SU-DHL-6 (cell line): ENCODE results near the gene SCUBE1.

Source experiments
- H2AFZ ChIP-seq: fragments of 200-600 bp; sonication (generic); 2 replicates; pipeline ENCODE4 v1.6.1; 2014; ENCODE audit warnings: low read depth, mild to moderate bottlenecking, moderate library complexity, mixed read lengths, antibody characterized with exemption, low read length; ENCODE audit not compliant: severe bottlenecking
- H3F3A ChIP-seq: fragments of 200-600 bp; shearing (Covaris generic); 2 replicates; pipeline ENCODE4 v1.6.0; 2016; ENCODE audit warnings: antibody characterized with exemption, mild to moderate bottlenecking; ENCODE audit not compliant: insufficient read depth
- H3K27ac ChIP-seq: fragments of 200-600 bp; sonication (generic); 2 replicates; pipeline ENCODE4 v1.5.1; 2016; ENCODE audit warnings: low read depth, mild to moderate bottlenecking, low read length, moderate library complexity, mixed read lengths
- H3K27me3 ChIP-seq: fragments of 200-600 bp; sonication (generic), shearing (Covaris generic); 2 replicates; pipeline ENCODE4 v1.6.0; 2014; ENCODE audit warnings: mild to moderate bottlenecking, low read length
- H3K36me3 ChIP-seq: fragments of 200-600 bp; sonication (generic); 2 replicates; pipeline ENCODE4 v1.6.1; 2014; ENCODE audit warnings: mild to moderate bottlenecking, low read length, mixed read lengths
- H3K4me2 ChIP-seq: fragments of 300-600, 200-600 bp; shearing (Covaris generic), sonication (generic); 2 replicates; pipeline ENCODE4 v1.6.0; 2014; ENCODE audit warnings: low read length, low read depth, mild to moderate bottlenecking; ENCODE audit not compliant: poor library complexity, severe bottlenecking
- H3K4me3 ChIP-seq: fragments of 200-600 bp; sonication (generic); 2 replicates; pipeline ENCODE4 v1.5.1; 2014; ENCODE audit warnings: antibody characterized with exemption, low read length, mild to moderate bottlenecking, mixed read lengths; ENCODE audit not compliant: insufficient read depth, poor library complexity, severe bottlenecking
- H3K79me2 ChIP-seq: fragments of 200-600 bp; sonication (generic); 2 replicates; pipeline ENCODE4 v1.6.1; 2014; ENCODE audit warnings: mild to moderate bottlenecking, low read length, moderate library complexity; ENCODE audit not compliant: insufficient read depth
- H3K9ac ChIP-seq: fragments of 200-600 bp; sonication (generic); 2 replicates; pipeline ENCODE4 v1.7.0; 2014; ENCODE audit warnings: mild to moderate bottlenecking, low read length
- H3K9me2 ChIP-seq: fragments of 200-600 bp; sonication (generic); replicated peaks from 2 replicates; pipeline ENCODE4 v1.6.1; 2014; ENCODE audit warnings: low read length; ENCODE audit not compliant: insufficient read depth
- H3K9me3 ChIP-seq: fragments of 200-600 bp; sonication (generic); 2 replicates; pipeline ENCODE4 v1.6.1; 2014; ENCODE audit warnings: low read length, mixed read lengths; ENCODE audit not compliant: insufficient read depth
- H4K20me1 ChIP-seq: fragments of 200-600 bp; sonication (generic); 2 replicates; pipeline ENCODE4 v1.6.1; 2014; ENCODE audit warnings: low read depth, mild to moderate bottlenecking, antibody characterized with exemption, low read length, moderate library complexity, mixed read lengths
- EZH2phosphoT487 ChIP-seq: fragments of 200-600 bp; sonication (generic), shearing (Covaris generic); conservative IDR thresholded peaks from 2 replicates; pipeline ENCODE4 v1.6.1; 2018; ENCODE audit warnings: mild to moderate bottlenecking, antibody characterized with exemption, low read length, moderate library complexity, mixed read lengths
- TF ChIP-seq, protein P1 (sequence below): fragments of 200-600 bp; sonication (generic); IDR thresholded peaks from one replicate; pipeline ENCODE4 v1.5.1; 2017; ENCODE audit warnings: antibody characterized with exemption, mild to moderate bottlenecking, low read length, moderate library complexity; ENCODE audit not compliant: insufficient read depth, poor library complexity, severe bottlenecking

Gene SCUBE1

DNA sequence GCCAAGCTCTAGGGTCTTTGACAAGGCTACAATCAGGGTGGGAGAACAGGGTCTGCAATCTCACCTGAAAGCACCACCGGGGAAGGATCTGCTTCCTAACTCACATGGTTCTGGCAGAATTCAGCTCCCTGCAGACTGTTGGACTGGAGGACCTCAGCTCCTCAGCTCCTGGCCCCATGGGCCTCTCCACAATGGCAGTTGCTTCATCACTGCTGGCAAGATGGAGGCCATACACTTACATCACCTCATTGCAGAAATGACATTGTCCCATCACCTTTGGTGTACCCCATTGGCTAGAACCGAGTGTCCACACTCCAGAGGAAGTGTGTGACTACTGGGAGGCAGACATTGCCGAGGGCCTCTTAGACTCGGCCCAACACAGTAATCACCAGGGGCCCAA lies 47.7 kb upstream of the SCUBE1 start:
- Histone ChIP-seq H3K9ac (no peak overlapping the region), H3K36me3 (no peaks in the 10 kb centered on the region), H3K27me3 (no peaks in the 10 kb centered on the region), H3K79me2 (no peaks in the 10 kb centered on the region), H3K4me3 (no peak overlapping the region), H4K20me1 (no peaks in the 10 kb centered on the region), H3K27ac (no peak overlapping the region), H3K4me2 (no peak overlapping the region), H3K9me3 (no peaks in the 10 kb centered on the region), H3K9me2 (no peaks in the 10 kb centered on the region), H2AFZ (no peak overlapping the region), H3F3A (no peaks in the 10 kb centered on the region)
- no peak for TF ChIP-seq EZH2phosphoT487
- TF ChIP-seq, protein P1, sequence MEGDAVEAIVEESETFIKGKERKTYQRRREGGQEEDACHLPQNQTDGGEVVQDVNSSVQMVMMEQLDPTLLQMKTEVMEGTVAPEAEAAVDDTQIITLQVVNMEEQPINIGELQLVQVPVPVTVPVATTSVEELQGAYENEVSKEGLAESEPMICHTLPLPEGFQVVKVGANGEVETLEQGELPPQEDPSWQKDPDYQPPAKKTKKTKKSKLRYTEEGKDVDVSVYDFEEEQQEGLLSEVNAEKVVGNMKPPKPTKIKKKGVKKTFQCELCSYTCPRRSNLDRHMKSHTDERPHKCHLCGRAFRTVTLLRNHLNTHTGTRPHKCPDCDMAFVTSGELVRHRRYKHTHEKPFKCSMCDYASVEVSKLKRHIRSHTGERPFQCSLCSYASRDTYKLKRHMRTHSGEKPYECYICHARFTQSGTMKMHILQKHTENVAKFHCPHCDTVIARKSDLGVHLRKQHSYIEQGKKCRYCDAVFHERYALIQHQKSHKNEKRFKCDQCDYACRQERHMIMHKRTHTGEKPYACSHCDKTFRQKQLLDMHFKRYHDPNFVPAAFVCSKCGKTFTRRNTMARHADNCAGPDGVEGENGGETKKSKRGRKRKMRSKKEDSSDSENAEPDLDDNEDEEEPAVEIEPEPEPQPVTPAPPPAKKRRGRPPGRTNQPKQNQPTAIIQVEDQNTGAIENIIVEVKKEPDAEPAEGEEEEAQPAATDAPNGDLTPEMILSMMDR = no peak

DNA sequence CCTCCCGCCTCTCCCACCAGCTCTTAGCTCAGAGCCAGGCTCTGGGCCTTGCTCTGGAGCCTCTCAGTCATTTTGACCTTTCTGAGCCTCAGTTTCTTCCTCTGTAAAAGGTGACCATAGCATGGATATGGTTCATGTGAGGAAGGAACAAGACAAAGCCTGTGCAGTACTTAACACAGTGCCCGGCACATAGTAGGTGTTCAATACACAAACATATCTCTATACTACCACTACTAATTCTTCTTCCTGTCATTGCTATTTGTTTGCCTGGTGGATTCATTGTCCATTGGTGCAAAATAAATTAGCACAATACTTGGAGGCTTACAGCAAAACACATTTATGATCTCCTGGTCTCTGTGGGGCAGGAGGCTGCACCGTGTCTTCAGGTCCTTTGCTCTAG lies 47.0 kb upstream of the SCUBE1 start:
- H3K27ac ChIP-seq = no peak overlapping the region
- no peaks in the 10 kb centered on the region for H3K36me3 ChIP-seq
- no peaks in the 10 kb centered on the region for H3K9me2 ChIP-seq
- no peaks in the 10 kb centered on the region for H3F3A ChIP-seq
- no peaks in the 10 kb centered on the region for H3K79me2 ChIP-seq
- TF ChIP-seq EZH2phosphoT487 = no peak
- TF ChIP-seq, protein P1 = no peak
- H2AFZ ChIP-seq = no peak overlapping the region
- no peaks in the 10 kb centered on the region for H4K20me1 ChIP-seq
- H3K9ac ChIP-seq = no peak overlapping the region
- H3K4me3 ChIP-seq = no peak overlapping the region
- H3K27me3 ChIP-seq = no peaks in the 10 kb centered on the region
- H3K9me3 ChIP-seq = no peaks in the 10 kb centered on the region
- no peak overlapping the region for H3K4me2 ChIP-seq

DNA sequence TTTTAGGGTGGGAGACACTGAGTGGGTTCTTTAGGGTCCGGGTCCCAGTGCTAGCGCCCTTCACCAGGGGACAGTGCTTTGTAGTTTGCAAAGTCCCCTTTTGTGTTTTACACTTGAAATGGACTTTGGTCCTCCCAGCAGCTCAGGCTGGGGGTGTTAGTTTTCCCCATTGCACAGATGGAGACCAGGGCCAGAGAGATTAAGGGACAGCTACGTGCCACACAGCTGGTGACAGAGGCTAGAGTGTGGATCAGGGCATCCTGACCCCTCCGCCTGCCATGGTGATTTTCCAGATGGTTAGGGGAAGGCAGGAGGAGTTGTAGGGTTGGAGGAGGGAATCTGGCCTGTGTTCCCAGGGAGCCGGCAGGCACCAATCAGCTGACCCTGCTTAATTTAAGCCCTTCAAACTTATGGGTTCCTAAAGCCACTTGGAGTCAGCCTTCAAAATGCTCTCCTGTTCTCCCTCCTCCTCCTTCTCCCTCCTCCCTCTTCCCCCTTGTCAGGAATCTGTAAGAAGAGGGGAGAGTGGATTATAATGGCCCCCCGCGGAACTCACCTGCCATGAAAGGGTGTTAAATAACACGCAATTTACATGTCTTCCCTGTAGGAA lies 46.2 kb upstream of the SCUBE1 start:
- TF ChIP-seq, protein P1 = no peak
- no peak for TF ChIP-seq EZH2phosphoT487
- H3K79me2 ChIP-seq = no peaks in the 10 kb centered on the region
- no peaks in the 10 kb centered on the region for H3F3A ChIP-seq
- no peak overlapping the region for H3K9ac ChIP-seq
- H3K4me3 ChIP-seq = no peak overlapping the region
- H3K36me3 ChIP-seq = no peaks in the 10 kb centered on the region
- no peaks in the 10 kb centered on the region for H3K27me3 ChIP-seq
- H3K9me2 ChIP-seq = no peaks in the 10 kb centered on the region
- no peak overlapping the region for H3K4me2 ChIP-seq
- no peaks in the 10 kb centered on the region for H4K20me1 ChIP-seq
- no peak overlapping the region for H2AFZ ChIP-seq
- no peak overlapping the region for H3K27ac ChIP-seq
- no peaks in the 10 kb centered on the region for H3K9me3 ChIP-seq
